H9 (cell line): ENCODE data around the gene ATP8A1. TPM values are rescaled to one million over a fixed set of nuclear protein-coding genes. Genes with fewer than 3 reads are reported as not detected.

Experiments
- DNase-seq: peaks from one replicate; pipeline ENCODE4 v3.0.0-alpha.2; 2017
- H2AFZ ChIP-seq: one replicate; pipeline ENCODE4 v1.6.1; 2013; ENCODE audit warnings: mild to moderate bottlenecking, low read length, control low read depth, moderate library complexity
- H2AK5ac ChIP-seq: 2 replicates; pipeline ENCODE4 v1.6.1; 2013; ENCODE audit warnings: low read length, control low read depth, mixed read lengths; ENCODE audit not compliant: insufficient read length
- H2BK120ac ChIP-seq: one replicate; pipeline ENCODE4 v1.6.1; 2013; ENCODE audit warnings: low read depth, mild to moderate bottlenecking, low read length, control low read depth, inconsistent platforms; ENCODE audit not compliant: poor library complexity, severe bottlenecking
- H2BK12ac ChIP-seq: 2 replicates; pipeline ENCODE4 v1.6.1; 2013; ENCODE audit warnings: low read length, control low read depth, mixed read lengths, low read depth; ENCODE audit not compliant: insufficient read length
- H2BK15ac ChIP-seq: 2 replicates; pipeline ENCODE4 v1.6.1; 2013; ENCODE audit warnings: low read depth, low read length, control low read depth
- H2BK20ac ChIP-seq: one replicate; pipeline ENCODE4 v1.6.1; 2013; ENCODE audit warnings: low read depth, mild to moderate bottlenecking, low read length, control low read depth, inconsistent platforms; ENCODE audit not compliant: poor library complexity, severe bottlenecking
- H2BK5ac ChIP-seq: 2 replicates; pipeline ENCODE4 v1.6.1; 2013; ENCODE audit warnings: low read length, control low read depth, mixed read lengths; ENCODE audit not compliant: insufficient read length
- H3K14ac ChIP-seq: 2 replicates; pipeline ENCODE4 v1.6.1; 2013; ENCODE audit warnings: low read length, control low read depth; ENCODE audit not compliant: insufficient read depth
- H3K18ac ChIP-seq: 2 replicates; pipeline ENCODE4 v1.6.1; 2013; ENCODE audit warnings: low read depth, mild to moderate bottlenecking, mixed read lengths, low read length, control low read depth; ENCODE audit not compliant: insufficient read length
- H3K23ac ChIP-seq: 2 replicates; pipeline ENCODE4 v1.6.1; 2013; ENCODE audit warnings: low read length, control low read depth, mixed read lengths, low read depth; ENCODE audit not compliant: insufficient read length
- H3K23me2 ChIP-seq: 2 replicates; pipeline ENCODE4 v1.6.1; 2013; ENCODE audit warnings: low read depth, mild to moderate bottlenecking, mixed read lengths, low read length, control low read depth; ENCODE audit not compliant: insufficient read length, poor library complexity, severe bottlenecking
- H3K27ac ChIP-seq: 2 replicates; pipeline ENCODE4 v1.5.1; 2013; ENCODE audit warnings: low read length, control low read depth, mixed read lengths, low read depth; ENCODE audit not compliant: insufficient read length
- H3K27me3 ChIP-seq: 2 replicates; pipeline ENCODE4 v1.6.1; 2013; ENCODE audit warnings: low read length, control low read depth, inconsistent platforms; ENCODE audit not compliant: insufficient read depth
- H3K4ac ChIP-seq: 2 replicates; pipeline ENCODE4 v1.6.1; 2013; ENCODE audit warnings: low read depth, mild to moderate bottlenecking, control low read depth, inconsistent platforms, low read length, moderate library complexity
- H3K4me1 ChIP-seq: 2 replicates; pipeline ENCODE4 v1.6.1; 2013; ENCODE audit warnings: low read length, control low read depth, inconsistent platforms; ENCODE audit not compliant: insufficient read depth
- H3K4me2 ChIP-seq: 2 replicates; pipeline ENCODE4 v1.6.1; 2013; ENCODE audit warnings: low read length, control low read depth, mixed read lengths; ENCODE audit not compliant: insufficient read length, insufficient read depth
- H3K56ac ChIP-seq: 2 replicates; pipeline ENCODE4 v1.6.1; 2013; ENCODE audit warnings: low read depth, mild to moderate bottlenecking, mixed read lengths, low read length, control low read depth; ENCODE audit not compliant: insufficient read length
- H3K79me1 ChIP-seq: 2 replicates; pipeline ENCODE4 v1.6.1; 2013; ENCODE audit warnings: low read depth, mild to moderate bottlenecking, moderate library complexity, low read length, control low read depth, inconsistent platforms; ENCODE audit not compliant: insufficient read depth, poor library complexity, severe bottlenecking
- H3K79me2 ChIP-seq: 2 replicates; pipeline ENCODE4 v1.6.1; 2013; ENCODE audit warnings: low read length, control low read depth, inconsistent platforms; ENCODE audit not compliant: insufficient read depth
- H3K9ac ChIP-seq: 2 replicates; pipeline ENCODE4 v1.6.1; 2013; ENCODE audit warnings: low read length, control low read depth, mixed read lengths; ENCODE audit not compliant: insufficient read length; ENCODE audit errors: extremely low read depth
- H3K9me3 ChIP-seq: one replicate; pipeline ENCODE4 v1.6.1; 2013; ENCODE audit warnings: low read depth, low read length, inconsistent platforms; ENCODE audit not compliant: control insufficient read depth
- H3T11ph ChIP-seq: one replicate; pipeline ENCODE4 v1.6.1; 2013; ENCODE audit warnings: mild to moderate bottlenecking, low read length, control low read depth, inconsistent platforms
- H4K20me1 ChIP-seq: one replicate; pipeline ENCODE4 v1.6.1; 2013; ENCODE audit not compliant: control insufficient read depth, insufficient read length, insufficient read depth
- H4K5ac ChIP-seq: 2 replicates; pipeline ENCODE4 v1.6.1; 2013; ENCODE audit warnings: low read depth, mild to moderate bottlenecking, mixed read lengths, low read length, control low read depth; ENCODE audit not compliant: insufficient read length
- H4K8ac ChIP-seq: replicated peaks from 2 replicates; pipeline ENCODE4 v1.6.1; 2013; ENCODE audit warnings: low read length, control low read depth, mixed read lengths, low read depth; ENCODE audit not compliant: insufficient read length
- H4K91ac ChIP-seq: 2 replicates; pipeline ENCODE4 v1.6.1; 2013; ENCODE audit warnings: low read depth, mild to moderate bottlenecking, moderate library complexity, mixed read lengths, low read length, control low read depth; ENCODE audit not compliant: insufficient read length
- H3K27ac Mint-ChIP-seq, 3 experiments: 2 replicates in 2 of 3; 3 replicates in 1 of 3; pipeline ENCODE4 v1.8.0; 2020 to 2021; ENCODE audit warnings: mixed read lengths in 3 of 3, mild to moderate bottlenecking in 1 of 3, moderate library complexity in 1 of 3
- H3K27me3 Mint-ChIP-seq: 2 replicates; pipeline ENCODE4 v1.8.0; 2021; ENCODE audit warnings: low read depth, mild to moderate bottlenecking, moderate library complexity, mixed read lengths
- H3K36me3 Mint-ChIP-seq, 3 experiments: 2 replicates in 2 of 3; 3 replicates in 1 of 3; pipeline ENCODE4 v1.8.0; 2020 to 2021; ENCODE audit warnings: low read depth in 3 of 3, mixed read lengths in 3 of 3; ENCODE audit not compliant: insufficient read depth in 1 of 3
- H3K4me1 Mint-ChIP-seq, 2 experiments: 2 replicates each; pipeline ENCODE4 v1.8.0; 2020; ENCODE audit warnings: mixed read lengths in 2 of 2
- H3K4me3 Mint-ChIP-seq, 2 experiments: 2 replicates in 1 of 2; 3 replicates in 1 of 2; pipeline ENCODE4 v1.8.0; 2020 to 2021; ENCODE audit warnings: mild to moderate bottlenecking in 2 of 2, mixed read lengths in 2 of 2, moderate library complexity in 1 of 2
- H3K9me3 Mint-ChIP-seq, 2 experiments: 2 replicates in 1 of 2; 3 replicates in 1 of 2; pipeline ENCODE4 v1.8.0; 2020; ENCODE audit warnings: mild to moderate bottlenecking in 2 of 2, mixed read lengths in 2 of 2, moderate library complexity in 1 of 2
- WGBS: extraction: QIAGEN DNeasy Blood & Tissue Kit; methylation state at CpG from one replicate; pipeline ENCODE4 v1.1.7; 2013; ENCODE audit warnings: missing lambda C conversion rate, low lambda C conversion rate, mixed read lengths; ENCODE audit not compliant: insufficient read length; ENCODE audit errors: extremely low coverage; 5-methylcytosine and 5-hydroxymethylcytosine counted together
- total RNA-seq: library from RNA; stranded (reverse); gene quantifications from 2 replicates; pipeline ENCODE4 v1.2.1, GENCODE V29; 2021
- TF ChIP-seq, protein P1 (sequence below): fragments of 200-600 bp; sonication (generic); conservative IDR thresholded peaks from 3 replicates; pipeline ENCODE4 v1.8.0; 2021; ENCODE audit warnings: antibody characterized with exemption, mild to moderate bottlenecking

ATP8A1 gene
- total RNA-seq, 1 experiment from 2014 or later: 5.1 TPM

DNA sequence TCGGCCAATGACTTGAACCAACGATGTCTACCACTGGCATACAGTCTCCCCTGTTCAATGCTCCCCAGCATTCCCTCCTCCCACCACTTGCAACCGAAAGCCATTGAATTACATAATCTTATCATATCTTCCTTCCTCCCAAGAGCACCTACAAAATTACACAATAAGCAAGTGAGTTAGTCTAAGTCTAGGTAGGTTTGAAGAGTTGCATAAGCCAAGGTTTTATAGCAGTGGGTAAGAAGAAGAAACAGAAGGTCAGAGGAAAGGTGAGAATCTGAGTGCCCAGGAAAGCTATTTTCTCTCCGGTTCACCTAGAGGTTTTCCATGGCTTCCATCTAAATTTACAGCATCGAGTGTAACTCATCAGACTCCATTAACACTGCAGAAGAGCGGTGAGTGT, 40.3 kb downstream of the ATP8A1 start:
- Histone ChIP-seq H2BK120ac (no peak overlapping the region), H4K91ac (no peak overlapping the region), H4K8ac (no peak overlapping the region), H3K79me1 (no peaks in the 10 kb centered on the region), H2AK5ac (no peak overlapping the region), H3K27ac (no peak overlapping the region), H2BK12ac (no peak overlapping the region), H3K56ac (no peak overlapping the region), H3K9me3 (no peaks in the 10 kb centered on the region), H2BK20ac (no peak overlapping the region), H4K5ac (no peak overlapping the region), H3K23me2 (no peaks in the 10 kb centered on the region), H3T11ph (no peak overlapping the region), H2BK15ac (no peak overlapping the region), H2BK5ac (no peak overlapping the region), H3K79me2 (no peaks in the 10 kb centered on the region), H3K27me3 (no peaks in the 10 kb centered on the region), H2AFZ (no peak overlapping the region), H3K14ac (no peak overlapping the region), H3K4ac (no peak overlapping the region), H3K4me2 (no peak overlapping the region), H3K18ac (no peak overlapping the region), H3K4me1 (no peaks in the 10 kb centered on the region; the same call in 1 of the 2 replicates), H3K9ac (no peak overlapping the region), H4K20me1 (no peaks in the 10 kb centered on the region), H3K23ac (no peak overlapping the region)
- no peak for DNase-seq
- Mint-ChIP-seq H3K4me3 (no peak overlapping the region), H3K27me3 (no peaks in the 10 kb centered on the region), H3K4me1 (no peaks in the 10 kb centered on the region; a peak in 1 of 4 replicates), H3K36me3 (peaks cover 0 to 2% (median 0%) of the 10 kb centered on the region in 3 experiments; a peak in 1 of 7 replicates), H3K27ac (no peak overlapping the region), H3K9me3 (no peaks in the 10 kb centered on the region)
- WGBS: no CpG with 5 or more reads among the region's 6 CpGs
- TF ChIP-seq, protein P1, sequence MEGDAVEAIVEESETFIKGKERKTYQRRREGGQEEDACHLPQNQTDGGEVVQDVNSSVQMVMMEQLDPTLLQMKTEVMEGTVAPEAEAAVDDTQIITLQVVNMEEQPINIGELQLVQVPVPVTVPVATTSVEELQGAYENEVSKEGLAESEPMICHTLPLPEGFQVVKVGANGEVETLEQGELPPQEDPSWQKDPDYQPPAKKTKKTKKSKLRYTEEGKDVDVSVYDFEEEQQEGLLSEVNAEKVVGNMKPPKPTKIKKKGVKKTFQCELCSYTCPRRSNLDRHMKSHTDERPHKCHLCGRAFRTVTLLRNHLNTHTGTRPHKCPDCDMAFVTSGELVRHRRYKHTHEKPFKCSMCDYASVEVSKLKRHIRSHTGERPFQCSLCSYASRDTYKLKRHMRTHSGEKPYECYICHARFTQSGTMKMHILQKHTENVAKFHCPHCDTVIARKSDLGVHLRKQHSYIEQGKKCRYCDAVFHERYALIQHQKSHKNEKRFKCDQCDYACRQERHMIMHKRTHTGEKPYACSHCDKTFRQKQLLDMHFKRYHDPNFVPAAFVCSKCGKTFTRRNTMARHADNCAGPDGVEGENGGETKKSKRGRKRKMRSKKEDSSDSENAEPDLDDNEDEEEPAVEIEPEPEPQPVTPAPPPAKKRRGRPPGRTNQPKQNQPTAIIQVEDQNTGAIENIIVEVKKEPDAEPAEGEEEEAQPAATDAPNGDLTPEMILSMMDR: no peak
